GM12865 (cell line): ENCODE results near the gene DCAF5.

Source experiments
- DNase-seq: peaks from one replicate; pipeline ENCODE4 v3.0.0; 2010; ENCODE audit warnings: low read depth
- H3K4me3 ChIP-seq: 2 replicates; pipeline ENCODE4 v1.5.1; 2011; ENCODE audit warnings: mild to moderate bottlenecking, low read depth, low read length, control low read depth
- CTCF ChIP-seq: IDR thresholded peaks from 2 replicates; pipeline ENCODE4 v1.5.1; 2011; ENCODE audit warnings: low read length, control low read depth, low read depth, inconsistent platforms; ENCODE audit not compliant: insufficient read depth; ENCODE audit errors: missing control alignments

DCAF5 gene

DNA sequence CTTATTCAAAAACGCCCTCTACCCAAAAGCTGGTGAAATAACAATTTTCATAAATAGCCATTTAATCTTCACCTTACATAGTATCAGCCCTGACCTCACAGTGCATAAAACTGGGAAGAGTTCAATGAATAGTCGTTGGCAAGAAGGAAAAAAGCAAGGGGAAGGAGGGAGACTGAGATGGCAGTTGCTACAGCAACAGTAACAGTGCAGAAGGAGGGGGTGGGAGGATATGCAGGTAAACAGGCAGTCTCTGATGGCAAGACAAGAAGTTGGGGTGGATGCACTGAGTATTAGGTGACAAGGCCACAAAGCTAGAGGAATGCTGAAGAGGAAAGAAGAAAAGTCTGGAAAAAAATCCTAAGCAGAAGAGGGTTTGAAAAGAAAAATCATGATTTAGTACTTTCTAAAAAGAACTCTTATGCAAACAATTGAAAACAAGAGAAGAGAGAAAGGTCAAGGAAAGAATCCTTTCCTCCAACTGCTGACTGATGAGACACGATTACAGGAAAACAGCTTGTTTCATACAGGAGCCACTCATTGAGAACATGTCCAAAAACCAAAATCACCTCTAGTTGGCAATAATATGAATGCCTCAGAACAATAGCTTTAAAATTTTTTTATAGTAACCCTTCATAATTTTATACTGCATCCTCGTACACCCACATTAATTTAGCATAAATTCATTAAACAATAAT is 56.0 kb downstream of the DCAF5 start:
- no peak for DNase-seq
- no peak for TF ChIP-seq CTCF

DNA sequence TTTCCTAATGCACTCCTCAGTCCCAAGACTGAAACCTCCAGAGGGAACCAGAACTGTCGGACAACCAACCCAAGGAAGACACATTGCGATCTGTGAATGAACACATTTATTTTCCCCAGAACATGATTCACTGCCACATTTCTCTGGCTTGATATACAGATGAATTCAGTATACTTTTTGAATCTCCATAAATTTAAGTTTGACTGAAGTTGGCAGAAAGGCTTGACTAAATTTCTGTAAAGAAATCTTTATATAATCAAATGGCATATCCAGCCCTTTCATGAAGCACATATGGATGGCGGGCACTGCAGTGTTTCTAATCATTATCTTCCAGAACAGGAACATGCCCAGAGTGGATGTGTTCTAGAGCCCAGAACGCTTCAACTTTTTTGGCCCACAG is 56.7 kb downstream of the DCAF5 start:
- TF ChIP-seq CTCF: no peak
- no peak for DNase-seq
- H3K4me3 ChIP-seq: no peak overlapping the region

More for the DNA sequence above, 56.0 kb downstream of the DCAF5 start:
- H3K4me3 ChIP-seq: no peak overlapping the region

- TF ChIP-seq CTCF: no peak
- H3K4me3 ChIP-seq: no peak overlapping the region
- no peak for DNase-seq
These were observed 58.4 kb downstream of the DCAF5 start for GRCh38 chr14:69094481-69094880.

GRCh38 chr14:69093631-69094421 is 59.1 kb downstream of the DCAF5 start:
- DNase-seq: no peak
- no peak overlapping the region for H3K4me3 ChIP-seq
- no peak for TF ChIP-seq CTCF

DNA sequence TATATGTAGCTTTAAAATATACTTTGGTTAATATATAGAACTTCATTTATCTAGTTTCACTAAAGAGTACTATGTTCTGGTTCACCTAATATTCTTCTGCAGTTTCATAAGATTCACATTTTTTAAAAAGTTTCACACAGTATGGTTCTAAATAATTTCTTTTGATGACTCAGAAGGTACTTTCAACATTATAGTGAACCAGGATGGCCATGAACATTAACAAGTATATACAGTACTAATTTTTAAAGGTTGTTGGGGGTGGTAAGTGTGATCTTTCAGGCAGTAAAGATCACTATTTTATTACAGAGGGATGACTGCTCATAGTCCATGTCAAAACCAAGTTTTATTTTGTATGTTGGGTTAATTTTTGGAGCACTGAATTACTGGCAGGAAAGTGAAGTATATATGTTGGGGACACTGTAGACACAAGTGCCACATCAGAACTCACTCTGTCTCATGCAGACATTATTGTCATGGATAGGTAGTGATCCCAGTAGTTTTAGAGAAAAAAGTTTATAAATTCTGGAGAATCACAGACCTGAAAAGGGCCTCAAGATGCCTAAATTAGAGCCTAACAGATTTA is 60.0 kb downstream of the DCAF5 start:
- no peak overlapping the region for H3K4me3 ChIP-seq
- DNase-seq: peak; percentile 14
- TF ChIP-seq CTCF: no peak

DNA sequence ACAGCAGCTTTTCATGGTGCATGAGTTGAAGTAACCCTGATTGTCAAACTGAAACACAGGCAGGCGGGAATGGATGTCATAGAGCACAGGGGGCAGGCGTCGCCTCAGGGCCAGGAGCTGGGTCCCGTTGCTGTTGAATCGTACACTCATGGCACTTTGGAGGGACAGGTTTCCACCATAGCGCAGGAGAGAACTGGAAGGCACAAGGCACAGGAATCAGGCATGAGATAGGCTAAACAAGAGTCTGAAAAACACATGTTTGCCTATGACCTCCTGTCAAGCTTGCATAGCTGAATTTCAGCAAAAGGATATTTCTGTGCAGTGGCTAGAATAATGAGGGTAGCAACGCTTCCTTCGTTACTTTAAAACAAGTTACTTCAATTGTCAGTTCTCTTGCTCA is 61.2 kb downstream of the DCAF5 start:
- no peak for DNase-seq
- no peak for TF ChIP-seq CTCF
- no peak overlapping the region for H3K4me3 ChIP-seq

DNA sequence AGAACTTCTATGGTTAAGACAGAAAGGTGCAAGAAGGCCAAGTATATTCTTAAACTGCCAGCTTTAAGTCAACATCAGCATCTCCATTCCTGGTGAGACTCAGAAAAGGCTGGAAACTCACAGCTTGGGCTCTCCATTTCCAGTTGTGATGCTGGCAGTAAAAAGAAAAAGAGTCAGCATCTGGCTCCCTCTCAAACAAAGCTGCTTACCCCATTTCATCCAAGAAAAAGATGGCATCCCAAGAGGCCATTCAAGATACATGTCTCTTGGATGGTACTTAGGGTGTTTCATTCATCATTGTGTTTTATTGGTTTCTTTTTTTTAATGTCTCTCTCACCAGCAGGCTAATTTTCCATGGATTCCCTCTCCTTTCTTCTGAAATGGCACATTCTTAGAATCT is 61.9 kb downstream of the DCAF5 start:
- TF ChIP-seq CTCF: no peak
- no peak for DNase-seq
- H3K4me3 ChIP-seq: no peak overlapping the region
